Astrocyte of the spinal cord (primary cell): ENCODE data around the gene CCDC88C.

Experiments
- DNase-seq: peaks from one replicate; pipeline ENCODE4 v3.0.0; 2011; ENCODE audit warnings: low read depth, low spot score
- H3K4me3 ChIP-seq: 2 replicates; pipeline ENCODE4 v1.5.1; 2011; ENCODE audit warnings: low read depth, mild to moderate bottlenecking, low read length, moderate library complexity
- CTCF ChIP-seq: IDR thresholded peaks from 2 replicates; pipeline ENCODE4 v1.5.1; 2012; ENCODE audit warnings: low read depth, mild to moderate bottlenecking, low read length, inconsistent platforms
- in situ Hi-C: cut with HindIII; loops from 2 replicates; pipeline ENCODE4 v1.10.0; 2017; ENCODE audit warnings: low sequenced_read_pairs

CCDC88C gene

DNA sequence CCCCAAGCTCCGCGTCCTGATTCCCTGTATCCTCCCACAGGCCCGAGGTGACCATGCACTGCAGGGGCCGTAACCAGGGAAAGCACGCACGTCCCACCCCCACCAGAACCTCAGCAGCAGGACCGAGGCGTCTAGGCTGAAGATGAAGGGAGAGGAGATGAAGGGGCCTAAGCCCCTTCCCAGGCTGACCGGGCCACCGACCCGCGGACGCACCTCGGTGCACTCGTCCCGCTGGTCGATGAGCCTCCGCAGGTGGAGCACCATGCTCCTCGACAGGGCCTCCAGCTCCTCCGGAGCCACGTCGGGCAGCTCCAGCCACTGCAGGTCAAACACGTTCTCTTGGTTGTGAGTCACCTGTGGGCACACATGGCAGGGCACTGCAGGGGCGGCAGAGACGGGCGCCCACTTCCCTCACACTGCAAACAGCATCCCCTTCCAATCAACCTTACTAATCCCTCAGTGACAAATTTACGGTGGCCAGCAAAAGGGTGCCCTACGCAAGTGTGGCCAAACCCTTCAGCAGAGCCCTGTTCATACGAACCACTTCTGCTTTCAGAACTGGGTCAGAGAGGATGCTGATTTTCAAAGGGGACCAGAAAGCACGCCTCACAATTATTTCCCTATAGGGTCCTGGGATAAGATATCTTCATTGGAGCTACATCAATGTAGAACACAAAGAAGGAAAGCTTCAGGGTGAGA is 77.8 kb downstream of the CCDC88C start:
- in situ Hi-C loops, result no loop called here
- no peak for TF ChIP-seq CTCF
- DNase-seq, result no peak

GRCh38 chr14:91339076-91339475 is 78.5 kb downstream of the CCDC88C start:
- DNase-seq, result no peak
- no peak for TF ChIP-seq CTCF
- no peak overlapping the region for H3K4me3 ChIP-seq
- in situ Hi-C loops, result no loop called here

More for the DNA sequence above, 77.8 kb downstream of the CCDC88C start:
- no peak overlapping the region for H3K4me3 ChIP-seq

DNA sequence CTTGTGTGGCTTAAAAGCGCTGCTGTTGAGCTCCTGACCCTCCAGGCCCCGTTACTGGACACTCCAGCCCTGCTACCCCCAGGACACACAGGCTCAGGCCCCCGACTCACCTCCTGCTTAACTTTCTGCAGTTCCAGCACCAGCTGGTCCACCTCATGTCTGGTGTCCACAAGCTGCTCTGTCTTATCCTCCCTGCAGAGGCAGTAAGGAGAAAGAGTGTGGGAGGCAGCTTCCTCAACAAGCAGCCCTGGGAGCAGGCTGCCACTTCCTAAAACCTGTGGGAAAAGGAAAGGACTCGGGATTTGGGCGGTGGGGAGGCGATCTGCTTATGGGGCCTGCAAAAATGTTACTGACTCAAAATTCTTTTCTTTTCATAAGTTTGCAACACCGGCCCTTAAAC is 79.2 kb downstream of the CCDC88C start:
- TF ChIP-seq CTCF, result no peak
- no peak for DNase-seq
- in situ Hi-C loops, result no loop called here
- no peak overlapping the region for H3K4me3 ChIP-seq

DNA sequence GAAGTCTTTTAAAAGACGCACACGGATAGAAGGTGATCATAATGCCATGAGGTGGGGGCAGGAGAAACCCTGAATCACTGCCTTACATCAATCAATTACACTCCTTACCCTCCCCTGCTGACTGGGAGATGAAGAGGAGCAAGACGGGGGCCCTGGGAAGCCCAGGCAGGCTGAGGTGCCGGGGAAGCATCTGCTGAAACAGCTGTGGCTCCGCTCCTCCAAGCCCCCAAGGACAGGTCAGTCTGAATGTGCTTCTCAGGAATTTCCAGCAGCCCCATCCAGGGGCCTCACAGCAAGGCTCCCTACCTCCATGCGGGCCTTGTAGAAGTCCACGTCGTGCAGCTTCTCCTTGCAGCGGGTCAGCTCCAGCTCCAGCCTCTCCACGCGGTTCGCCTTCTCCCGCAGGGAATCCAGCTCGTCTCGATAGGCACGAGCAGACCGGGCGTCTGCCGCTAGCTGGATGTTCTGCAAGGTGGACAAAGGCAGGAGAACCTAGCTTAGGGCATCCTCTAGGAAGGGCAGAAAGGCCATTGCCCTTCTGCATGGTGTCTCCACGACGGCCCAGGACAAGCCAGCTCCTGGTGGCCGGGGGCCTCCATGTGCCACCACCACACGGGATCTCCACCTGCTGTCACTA is 79.8 kb downstream of the CCDC88C start:
- no peak overlapping the region for H3K4me3 ChIP-seq
- no peak for DNase-seq
- in situ Hi-C loops, result no loop called here

GRCh38 chr14:91336093-91336450 is 81.5 kb downstream of the CCDC88C start:
- no peak for DNase-seq
- in situ Hi-C loops, result no loop called here
- no peak for TF ChIP-seq CTCF
- no peak overlapping the region for H3K4me3 ChIP-seq

More for the DNA sequence above, 79.8 kb downstream of the CCDC88C start:
- no peak for TF ChIP-seq CTCF

DNA sequence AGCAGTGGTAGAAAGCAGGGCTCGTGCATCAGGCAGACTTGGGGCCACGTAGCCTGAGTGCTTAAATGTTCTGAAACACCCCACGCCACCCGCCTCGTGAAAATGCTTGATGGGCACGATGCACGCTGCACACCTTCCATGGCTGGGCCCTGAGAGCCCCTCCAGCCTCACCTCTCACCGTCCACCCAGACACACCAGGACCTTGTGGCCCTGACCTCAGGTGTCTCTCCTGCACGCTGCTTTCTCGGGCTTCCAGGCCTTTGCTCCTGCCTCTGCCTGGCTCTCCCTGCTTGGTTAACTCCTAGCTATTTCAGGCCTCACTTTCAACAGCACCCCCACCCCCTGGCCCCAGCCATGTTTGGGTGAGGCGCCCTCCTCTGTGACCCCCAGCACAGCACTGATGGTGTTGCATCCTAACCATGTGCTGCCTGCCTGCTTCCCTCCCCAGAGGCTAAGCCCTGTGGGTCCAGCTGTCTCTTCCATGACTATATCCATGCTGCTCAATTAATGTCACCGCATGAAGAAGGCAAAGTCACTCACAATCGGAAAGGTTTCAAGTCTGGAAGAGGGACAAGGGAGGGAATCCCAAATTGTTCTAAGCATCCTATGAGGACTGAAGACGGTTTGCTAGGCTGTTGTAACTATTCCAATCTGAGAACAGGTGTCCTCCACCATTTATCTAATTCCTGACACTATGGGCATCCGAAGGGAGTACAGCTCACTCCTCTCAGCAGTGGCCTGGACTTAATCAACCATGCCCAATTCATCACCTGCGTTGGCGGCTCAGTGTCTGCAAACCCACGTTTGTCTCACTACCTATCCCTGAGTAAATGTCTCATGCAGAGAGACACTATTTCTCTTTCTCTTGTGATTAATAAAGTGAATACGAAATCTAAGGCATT is 82.2 kb downstream of the CCDC88C start:
- in situ Hi-C loops, result no loop called here
- DNase-seq, result no peak
- TF ChIP-seq CTCF, result no peak
- H3K4me3 ChIP-seq, result no peak overlapping the region
